Skin of body (tissue), 2 donors: ENCODE data around the gene PTGES3. TPM values are rescaled to one million over a fixed set of nuclear protein-coding genes. Genes with fewer than 3 reads are reported as not detected.
"Not testable (repeated sequence)": the region's sequence is repeated elsewhere in the genome, so short reads cannot be mapped to it uniquely, and the experiment has no call there.

Experiments
- DNase-seq: peaks from one replicate; lab custom pipeline; 2025; lab: John Stamatoyannopoulos, UW
- total RNA-seq: library from RNA; depleted of rRNA; stranded (reverse); fragments of >200 nt; gene quantifications from one replicate; pipeline ENCODE4 v1.2.3, GENCODE V29; 2014

The PTGES3 gene
- total RNA-seq, 1 donor from 2014 or later: 90.4 TPM

GRCh38 chr12:56657416-56658379 is 30.4 kb downstream of the PTGES3 start:
- no peak for DNase-seq

- DNase-seq: not testable (repeated sequence)
Observed at GRCh38 chr12:56653781-56654180, 34.3 kb downstream of the PTGES3 start.

GRCh38 chr12:56648023-56648422 is 40.1 kb downstream of the PTGES3 start:
- not testable (repeated sequence) for DNase-seq

- DNase-seq: peak; percentile 100
Observed at GRCh38 chr12:56645717-56646446, 42.2 kb downstream of the PTGES3 start, which contains the start of gene ATP5F1B. Gene ATP5F1B, minus strand, starts transcription at chr12:56645984. Its CDS starts 21 bp downstream, at chr12:56645963.

GRCh38 chr12:56645201-56645716 is 42.8 kb downstream of the PTGES3 start:
- no peak for DNase-seq

GRCh38 chr12:56644654-56645053 is 43.4 kb downstream of the PTGES3 start:
- DNase-seq: no peak

- no peak for DNase-seq
Observed at GRCh38 chr12:56641219-56641618, 46.9 kb downstream of the PTGES3 start.

GRCh38 chr12:56637621-56638020 is 50.5 kb downstream of the PTGES3 start:
- DNase-seq: no peak

- DNase-seq: peak; percentile 100
Observed at GRCh38 chr12:56636675-56637540, 51.2 kb downstream of the PTGES3 start.

GRCh38 chr12:56635806-56636674 is 52.0 kb downstream of the PTGES3 start:
- DNase-seq: peak; percentile 92

- peak; percentile 24 for DNase-seq
Observed at GRCh38 chr12:56634837-56635791, 53.0 kb downstream of the PTGES3 start.

GRCh38 chr12:56634242-56634836 is 53.7 kb downstream of the PTGES3 start:
- DNase-seq: no peak

GRCh38 chr12:56633468-56634241 is 54.4 kb downstream of the PTGES3 start:
- DNase-seq: no peak

- DNase-seq: no peak
Observed at GRCh38 chr12:56632701-56633467, 55.2 kb downstream of the PTGES3 start.

- DNase-seq: no peak
Observed at GRCh38 chr12:56631790-56632700, 56.0 kb downstream of the PTGES3 start.

GRCh38 chr12:56630180-56630632 is 57.9 kb downstream of the PTGES3 start, which contains the start of gene BAZ2A:
Gene BAZ2A, minus strand, starts transcription at chr12:56630326. Its CDS starts 12,796 bp downstream, at chr12:56617530.
- DNase-seq: peak; percentile 73
